ACC112 (cell line): ENCODE data around the gene TMEM80.
"Not testable (repeated sequence)": the region's sequence is repeated elsewhere in the genome, so short reads cannot be mapped to it uniquely, and the experiment has no call there.

Source experiments
- H2AFZ ChIP-seq: fragments of 200-600 bp; sonication (generic); one replicate; pipeline ENCODE4 v1.6.0; 2017; ENCODE audit warnings: antibody characterized with exemption, low read length; ENCODE audit not compliant: unreplicated experiment
- H3K27ac ChIP-seq: fragments of 200-600 bp; sonication (generic); 2 replicates; pipeline ENCODE4 v1.5.1; 2014; ENCODE audit warnings: low read depth, mild to moderate bottlenecking, antibody characterized with exemption, low read length, moderate library complexity
- H3K27me3 ChIP-seq: fragments of 200-600 bp; sonication (generic); 2 replicates; pipeline ENCODE4 v1.6.1; 2014; ENCODE audit warnings: mild to moderate bottlenecking, antibody characterized with exemption, low read length, moderate library complexity, mixed read lengths; ENCODE audit not compliant: insufficient read depth
- H3K36me3 ChIP-seq: fragments of 200-600 bp; sonication (generic); 2 replicates; pipeline ENCODE4 v1.6.1; 2016; ENCODE audit warnings: mild to moderate bottlenecking, antibody characterized with exemption, low read length, moderate library complexity, mixed read lengths; ENCODE audit not compliant: insufficient read depth
- H3K4me1 ChIP-seq: fragments of 200-600 bp; sonication (generic); one replicate; pipeline ENCODE4 v1.6.1; 2016; ENCODE audit warnings: low read length, mixed read lengths; ENCODE audit not compliant: insufficient read depth, unreplicated experiment, control insufficient read depth
- H3K4me3 ChIP-seq: fragments of 200-600 bp; sonication (generic); 2 replicates; pipeline ENCODE4 v1.5.1; 2014; ENCODE audit warnings: mild to moderate bottlenecking, low read depth, low read length
- H3K79me2 ChIP-seq: fragments of 200-600 bp; sonication (generic); one replicate; pipeline ENCODE4 v1.6.0; 2016; ENCODE audit warnings: low read length; ENCODE audit not compliant: control insufficient read depth, unreplicated experiment, insufficient read depth

TMEM80 gene

DNA sequence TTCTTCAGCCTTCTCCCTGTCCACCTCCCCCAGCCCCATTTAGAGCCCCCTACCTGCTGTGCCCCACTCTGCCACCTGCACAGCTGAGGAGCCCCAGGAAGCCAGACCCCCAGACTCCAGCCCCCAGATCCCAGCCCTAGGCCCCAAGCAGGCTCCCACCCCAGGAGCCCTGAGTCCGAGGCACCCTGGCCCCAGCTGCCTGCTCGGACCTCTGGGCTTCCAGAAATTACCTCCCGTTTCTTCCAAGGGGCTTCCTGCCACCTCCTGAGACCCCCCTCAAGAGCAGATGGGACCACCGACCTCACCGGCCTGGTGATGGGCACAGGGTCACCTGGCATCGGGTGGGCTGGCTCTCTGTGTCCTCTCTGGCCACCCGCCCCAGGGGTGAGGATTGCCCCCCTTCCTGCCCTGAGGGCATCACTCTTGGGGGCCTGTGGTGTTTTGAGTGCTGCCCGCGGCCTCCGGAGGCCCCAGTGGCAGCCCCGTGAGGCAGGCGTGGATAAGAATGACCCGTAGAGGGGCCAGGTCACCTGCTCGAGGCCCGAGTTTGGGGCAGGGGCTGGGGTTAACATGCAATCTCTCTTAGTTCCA is 33.4 kb downstream of the TMEM80 start:
- no peak overlapping the region for H2AFZ ChIP-seq
- H3K36me3 ChIP-seq = no peaks in the 10 kb centered on the region
- peaks cover 28% of the 10 kb centered on the region for H3K4me1 ChIP-seq
- H3K27me3 ChIP-seq = no peaks in the 10 kb centered on the region
- no peaks in the 10 kb centered on the region for H3K79me2 ChIP-seq
- no peak overlapping the region for H3K4me3 ChIP-seq
- H3K27ac ChIP-seq = no peak overlapping the region

DNA sequence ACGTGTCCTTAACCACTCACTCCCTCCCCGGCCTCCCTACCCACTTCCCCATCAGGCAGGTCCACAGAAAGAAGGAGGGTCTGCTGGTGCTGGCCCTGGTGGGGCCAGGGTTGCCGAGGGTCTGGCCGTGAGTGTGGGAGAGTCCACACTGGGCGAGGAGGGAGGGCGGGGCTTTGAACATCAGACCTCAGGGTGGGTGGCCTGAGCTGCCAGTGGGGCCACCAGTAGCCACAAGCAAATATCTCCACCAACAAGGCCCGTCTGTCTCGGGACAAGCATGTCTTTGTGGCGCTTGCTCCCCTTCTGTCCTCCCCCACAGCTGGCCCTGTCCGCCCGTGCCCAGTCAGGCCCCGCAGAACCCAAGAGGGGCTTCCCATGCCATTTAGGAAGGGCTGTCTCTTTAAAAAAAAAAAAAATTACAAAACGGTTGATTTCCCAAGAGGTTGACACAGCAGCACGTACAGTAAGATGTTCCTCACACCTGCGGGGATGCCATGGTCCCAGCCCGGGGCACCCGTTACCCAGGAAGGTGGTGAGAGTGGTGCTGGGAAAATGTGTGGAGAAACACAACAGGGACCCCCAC is 34.0 kb downstream of the TMEM80 start:
- Histone ChIP-seq H3K4me3 (no peak overlapping the region), H2AFZ (no peak overlapping the region), H3K79me2 (no peaks in the 10 kb centered on the region), H3K4me1 (peaks cover 28% of the 10 kb centered on the region), H3K36me3 (no peaks in the 10 kb centered on the region), H3K27ac (no peak overlapping the region), H3K27me3 (no peaks in the 10 kb centered on the region)

DNA sequence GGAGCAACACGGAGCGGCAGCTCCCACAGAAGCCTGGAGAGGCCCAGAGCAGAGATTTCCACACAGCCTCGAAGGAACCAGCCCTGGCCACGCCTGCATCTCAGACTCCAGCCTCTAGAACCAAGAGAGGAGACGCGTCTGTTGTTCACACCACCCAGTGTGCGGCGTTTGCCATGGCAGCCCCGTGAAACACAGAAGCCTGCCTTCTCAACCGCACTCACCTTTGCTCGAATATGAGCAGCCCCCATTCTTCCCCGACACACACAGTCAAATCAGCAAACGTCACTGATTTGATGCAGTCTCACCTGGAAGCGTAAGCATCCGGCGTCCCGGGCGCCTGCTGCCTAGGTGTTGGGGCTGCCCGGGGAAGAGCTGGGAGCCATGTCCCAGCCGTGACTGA is 37.5 kb downstream of the TMEM80 start:
- no peak overlapping the region for H3K27ac ChIP-seq
- no peaks in the 10 kb centered on the region for H3K27me3 ChIP-seq
- peaks cover 12% of the 10 kb centered on the region for H3K4me1 ChIP-seq
- H3K79me2 ChIP-seq = no peaks in the 10 kb centered on the region
- no peak overlapping the region for H2AFZ ChIP-seq
- no peaks in the 10 kb centered on the region for H3K36me3 ChIP-seq
- no peak overlapping the region for H3K4me3 ChIP-seq

DNA sequence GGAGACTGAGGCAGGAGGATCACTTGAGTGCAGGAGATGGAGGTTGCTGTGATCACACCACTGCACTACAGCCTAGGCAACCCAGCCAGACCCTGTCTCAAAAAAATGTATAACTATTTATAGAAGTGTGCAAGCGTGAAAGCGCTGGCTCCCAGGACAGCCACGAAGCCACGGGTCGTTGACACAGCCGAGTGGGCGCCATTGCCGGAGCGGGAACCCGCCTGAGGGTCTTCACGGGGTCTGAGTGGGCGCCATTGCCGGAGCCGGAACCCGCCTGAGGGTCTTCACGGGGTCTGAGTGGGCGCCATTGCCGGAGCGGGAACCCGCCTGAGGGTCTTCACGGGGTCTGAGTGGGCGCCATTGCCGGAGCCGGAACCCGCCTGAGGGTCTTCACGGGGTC is 38.9 kb downstream of the TMEM80 start:
- not testable (repeated sequence) for H3K27me3 ChIP-seq, H3K4me3 ChIP-seq, H3K27ac ChIP-seq, H3K36me3 ChIP-seq, H2AFZ ChIP-seq, H3K4me1 ChIP-seq, H3K79me2 ChIP-seq

DNA sequence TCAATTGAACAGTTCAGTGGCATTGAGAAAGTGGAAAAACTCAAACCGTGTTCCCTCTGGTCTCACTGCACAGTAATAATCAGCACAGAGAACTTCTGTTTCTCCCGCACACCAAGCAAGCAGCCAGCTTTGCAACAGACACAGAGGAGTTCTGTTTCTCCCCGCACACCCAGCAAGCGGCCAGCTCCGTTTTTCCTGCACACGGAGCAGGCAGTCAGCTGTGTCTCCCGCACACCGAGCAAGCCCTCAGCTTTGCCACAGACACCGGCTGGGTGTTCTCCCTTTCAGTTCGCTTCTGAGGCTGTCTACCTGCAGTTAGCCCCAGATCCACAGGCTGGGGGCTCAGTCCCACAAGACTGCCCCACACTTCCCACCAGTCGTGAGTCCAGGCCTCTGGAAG is 41.8 kb downstream of the TMEM80 start:
- no peaks in the 10 kb centered on the region for H3K27me3 ChIP-seq
- no peak overlapping the region for H3K27ac ChIP-seq
- H3K4me3 ChIP-seq = no peak overlapping the region
- H3K79me2 ChIP-seq = no peaks in the 10 kb centered on the region
- no peaks in the 10 kb centered on the region for H3K36me3 ChIP-seq
- H3K4me1 ChIP-seq = no peaks in the 10 kb centered on the region
- no peak overlapping the region for H2AFZ ChIP-seq

DNA sequence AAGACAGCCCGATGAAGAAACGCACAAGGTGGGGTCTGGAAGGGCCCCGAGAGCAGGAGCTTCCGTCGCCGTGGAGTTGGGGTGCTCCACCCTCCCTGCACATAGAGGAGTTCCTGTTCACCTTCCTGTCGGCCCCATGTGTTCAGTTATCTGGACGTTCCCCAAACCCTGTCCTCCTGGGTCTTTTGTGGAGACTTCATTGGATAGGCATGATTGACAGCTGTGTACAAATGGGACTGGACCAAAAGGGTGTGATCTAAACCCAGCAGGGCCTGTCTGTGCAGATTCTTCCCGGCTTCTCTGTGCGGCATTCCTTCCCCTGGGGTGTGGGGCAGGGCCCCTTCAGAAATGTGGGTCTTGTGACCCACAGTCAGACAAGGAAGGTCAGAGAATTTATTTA is 42.3 kb downstream of the TMEM80 start:
- H3K27me3 ChIP-seq, H3K4me1 ChIP-seq, H3K4me3 ChIP-seq, H3K79me2 ChIP-seq, H3K27ac ChIP-seq, H3K36me3 ChIP-seq, H2AFZ ChIP-seq: not testable (repeated sequence)

DNA sequence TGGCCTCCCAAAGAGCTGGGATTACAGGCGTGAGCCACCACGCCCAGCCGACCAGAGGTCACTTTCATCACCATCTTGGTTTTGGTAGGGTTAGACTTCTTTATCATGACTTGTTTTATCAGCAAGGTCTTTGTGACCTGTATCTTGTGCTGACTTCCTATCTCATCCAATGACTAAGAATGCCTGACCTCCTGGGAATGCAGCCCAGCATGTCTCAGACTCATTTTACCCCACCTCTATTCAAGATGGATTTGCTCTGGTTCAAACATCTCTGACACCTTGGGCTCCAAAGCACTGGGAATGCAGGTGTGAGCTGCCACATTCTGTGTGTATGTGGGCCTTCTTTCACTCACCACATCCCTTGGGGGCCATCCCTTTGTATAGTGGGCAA is 46.5 kb downstream of the TMEM80 start:
- no peak overlapping the region for H3K4me3 ChIP-seq
- no peaks in the 10 kb centered on the region for H3K4me1 ChIP-seq
- H3K36me3 ChIP-seq = no peaks in the 10 kb centered on the region
- no peak overlapping the region for H2AFZ ChIP-seq
- no peak overlapping the region for H3K27ac ChIP-seq
- H3K79me2 ChIP-seq = peaks cover 4% of the 10 kb centered on the region
- H3K27me3 ChIP-seq = no peaks in the 10 kb centered on the region

DNA sequence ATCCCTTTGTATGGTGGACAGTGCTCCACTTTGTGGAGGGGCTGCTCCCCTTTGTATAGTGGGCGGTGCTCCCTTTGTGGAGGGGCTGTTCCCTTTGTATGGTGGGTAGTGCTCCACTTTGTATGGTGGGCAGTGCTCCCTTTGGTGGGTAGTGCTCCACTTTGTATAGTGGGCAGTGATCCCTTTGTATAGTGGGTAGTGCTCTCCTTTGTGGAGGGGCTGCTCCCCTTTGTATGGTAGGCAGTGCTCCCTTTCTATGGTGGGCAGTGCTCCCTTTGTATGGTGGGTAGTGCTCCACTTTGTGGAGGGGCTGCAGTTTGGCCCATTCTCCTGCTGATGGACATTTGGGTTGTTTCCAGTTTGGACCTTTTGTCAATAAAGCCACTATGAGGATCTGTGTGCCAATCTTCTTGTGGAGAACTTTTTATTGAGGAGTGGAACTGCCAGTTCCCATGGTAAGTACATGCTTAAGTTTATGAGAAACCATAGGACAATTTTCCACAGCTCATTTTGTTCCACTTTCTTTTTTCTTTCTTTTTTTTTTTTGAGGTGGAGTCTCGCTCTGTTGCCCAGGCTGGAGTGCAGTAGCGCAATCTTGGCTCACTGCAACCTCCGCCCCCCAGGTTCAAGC is 47.1 kb downstream of the TMEM80 start:
- H3K79me2 ChIP-seq = peaks cover 8% of the 10 kb centered on the region
- H2AFZ ChIP-seq = no peak overlapping the region
- H3K36me3 ChIP-seq = no peaks in the 10 kb centered on the region
- no peaks in the 10 kb centered on the region for H3K4me1 ChIP-seq
- no peak overlapping the region for H3K4me3 ChIP-seq
- no peak overlapping the region for H3K27ac ChIP-seq
- H3K27me3 ChIP-seq = no peaks in the 10 kb centered on the region

DNA sequence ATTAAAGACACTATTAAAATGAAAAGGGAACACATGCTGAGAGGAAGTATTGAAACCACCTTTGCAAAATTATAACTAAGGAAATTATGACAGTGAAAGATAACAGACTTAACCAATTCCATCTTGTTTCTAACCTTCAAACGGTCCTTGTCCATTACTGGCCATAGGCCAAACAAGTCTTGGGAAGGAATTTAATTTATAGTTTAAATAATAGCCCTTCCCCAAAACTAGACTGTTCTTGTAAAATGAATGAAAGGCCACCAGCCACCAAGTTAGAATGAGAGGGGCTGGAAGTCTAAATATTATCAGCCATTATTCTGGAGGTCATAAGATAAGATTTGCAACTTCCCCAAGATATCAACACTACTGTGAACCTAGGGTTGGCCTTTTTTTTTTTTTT is 49.8 kb downstream of the TMEM80 start:
- Histone ChIP-seq H3K36me3 (no peaks in the 10 kb centered on the region), H2AFZ (no peak overlapping the region), H3K27me3 (no peaks in the 10 kb centered on the region), H3K4me3 (no peak overlapping the region), H3K4me1 (peaks cover 14% of the 10 kb centered on the region), H3K27ac (no peak overlapping the region), H3K79me2 (peaks cover 36% of the 10 kb centered on the region)

DNA sequence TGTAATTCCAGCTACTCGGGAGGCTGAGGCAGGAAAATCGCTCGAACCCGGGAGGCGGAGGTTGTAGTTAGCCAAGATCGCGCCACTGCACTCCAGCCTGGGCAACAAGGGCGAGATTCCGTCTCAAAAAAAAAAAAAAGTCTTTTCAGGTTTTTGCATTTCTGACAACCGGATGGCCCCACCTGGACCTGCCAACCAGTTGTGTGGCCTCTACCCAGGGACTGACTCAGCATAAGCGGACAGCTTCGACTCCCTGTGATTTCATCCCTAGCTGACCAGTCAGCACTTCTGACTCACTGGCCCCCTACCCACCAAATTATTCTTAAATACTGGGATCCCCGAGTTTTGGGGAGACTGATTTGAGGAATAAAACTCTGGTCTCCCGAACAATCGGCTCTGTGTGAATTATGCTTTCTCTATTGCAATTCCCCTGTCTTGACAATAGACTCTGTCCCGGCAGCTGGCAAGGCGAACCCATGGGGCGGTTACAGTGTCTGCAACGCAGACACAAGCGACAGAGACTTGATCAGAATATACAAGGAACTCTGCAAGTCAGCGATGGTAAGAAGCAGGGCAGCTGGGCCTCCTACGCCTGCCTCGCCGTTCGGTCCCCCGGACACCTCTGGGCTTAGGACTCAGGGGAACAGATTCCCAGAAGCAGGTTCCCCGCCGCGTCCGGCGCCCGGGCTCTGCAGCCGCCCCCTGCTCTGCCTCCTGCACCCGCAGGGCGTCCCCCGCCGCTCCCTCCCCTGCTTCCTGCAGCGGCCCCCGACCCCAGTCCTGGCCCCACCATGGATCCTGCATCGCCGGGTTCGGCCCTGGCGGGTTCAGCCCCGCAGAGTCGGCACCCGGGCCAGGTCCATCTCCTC is 50.9 kb downstream of the TMEM80 start:
- Histone ChIP-seq H3K4me1 (peaks cover 14% of the 10 kb centered on the region), H3K27me3 (no peaks in the 10 kb centered on the region), H3K79me2 (peaks cover 47% of the 10 kb centered on the region), H2AFZ (peak overlapping the region; percentile 98), H3K27ac (no peak overlapping the region), H3K36me3 (no peaks in the 10 kb centered on the region), H3K4me3 (peak overlapping the region; percentile 96)
